ENCODE measurements around the gene NEDD8. TPM values are rescaled to one million over a fixed set of nuclear protein-coding genes. Genes with fewer than 3 reads are reported as not detected.
A peak's percentile ranks its signal among the peaks of the same experiment; 100 is the strongest.

The NEDD8 gene
- total RNA-seq, 1 experiment from 2014 or later: 178 TPM

GRCh38 chr14:24187539-24187915, 44.6 kb downstream of the NEDD8 start:
- ChIA-PET POLR2A (interaction anchor here (1.4 kb wide), 1 partner anchor 41 kb away, joined by 3 read pairs; the partner anchor contains the start of genes PSME2 and RNF31), CTCF (interaction anchor here (1.5 kb wide), 1 partner anchor 244 kb away, joined by 3 read pairs; no protein-coding TSS in a partner anchor), RAD21 (ENCODE audit: low non-redundant PET in 1 of 2, low total read pairs in 2 of 2, uncharacterized antibody in 2 of 2, unreplicated experiment in 2 of 2) (no interaction called here)
- Histone ChIP-seq H3K4me2 (ENCODE audit: low read length) (peak overlapping the region; percentile 91), H3K9ac (ENCODE audit: low read length) (peak overlapping the region; percentile 77), H3K27me3 (ENCODE audit: insufficient read depth, low read length) (no peaks in the 10 kb centered on the region), H3K9me3 (ENCODE audit: control insufficient read depth in 1 of 2, insufficient read depth in 1 of 2, low read depth in 1 of 2, low read length in 2 of 2) (no peaks in the 10 kb centered on the region), H3K9me2 (ENCODE audit: insufficient read depth) (no peaks in the 10 kb centered on the region), H4K20me1 (ENCODE audit: insufficient read depth) (no peaks in the 10 kb centered on the region), H3K4me1 (ENCODE audit: control insufficient read depth in 1 of 2, insufficient read depth in 2 of 2, low read length in 2 of 2) (peaks cover 16 to 17% of the 10 kb centered on the region in 2 experiments), H3K27ac (ENCODE audit: low read depth, low read length) (peak overlapping the region; percentile 98), H3K4me3 (replicated peaks in 1 of 2; ENCODE audit: low read depth in 1 of 2, low read length in 2 of 2) (peak overlapping the region; percentile 89 to 94), H3K36me3 (ENCODE audit: control insufficient read depth in 1 of 2, insufficient read depth in 2 of 2, low read length in 2 of 2) (peaks cover 36 to 39% of the 10 kb centered on the region in 2 experiments; a peak in 3 of 4 replicates), H3K79me2 (ENCODE audit: insufficient read depth, low read length) (peaks cover 44% of the 10 kb centered on the region), H2AFZ (ENCODE audit: low read depth, low read length, poor library complexity, severe bottlenecking) (no peak overlapping the region)
- intact Hi-C loops (cut with micrococcal nuclease): no loop called here
- DNase-seq (ENCODE audit: low read depth, low spot score) (no peak), ATAC-seq (no peak)
- BruUV-seq (replicated peaks): no TSS peak
- TF ChIP-seq ZBTB33 (IDR thresholded peaks at IDR 0.05; ENCODE audit: extremely low read depth, insufficient replicate concordance, low read length) (no peak), MAX (IDR thresholded peaks at IDR 0.05) (no peak), EZH2 (IDR thresholded peaks at IDR 0.05) (no peak), EGR1 (IDR thresholded peaks at IDR 0.05; ENCODE audit: low read depth) (no peak), SP1 (IDR thresholded peaks at IDR 0.05; ENCODE audit: low read depth) (no peak), TCF7L2 (IDR thresholded peaks at IDR 0.05; ENCODE audit: borderline replicate concordance, extremely low read depth, insufficient read depth, insufficient read length) (no peak), ZNF274 (IDR thresholded peaks at IDR 0.05; ENCODE audit: low read depth, low read length) (no peak), FOSL1 (IDR thresholded peaks at IDR 0.05; ENCODE audit: low read depth) (no peak), CBX3 (IDR thresholded peaks at IDR 0.05; ENCODE audit: low read depth) (no peak), ZFX (IDR thresholded peaks at IDR 0.05) (no peak), CTCF (IDR thresholded peaks at IDR 0.05 in 2 of 3, conservative IDR thresholded peaks at IDR 0.05 in 1 of 3; ENCODE audit: borderline replicate concordance in 1 of 3, insufficient read depth in 1 of 3, low read depth in 2 of 3, low read length in 2 of 3) (no peak), YY1 (IDR thresholded peaks at IDR 0.05; ENCODE audit: extremely low read depth, insufficient replicate concordance, low read depth, low read length) (no peak), SIN3A (IDR thresholded peaks at IDR 0.05; ENCODE audit: low read depth) (no peak), POLR2AphosphoS5 (IDR thresholded peaks at IDR 0.05; ENCODE audit: low read depth, low read length) (no peak), EZH2phosphoT487 (IDR thresholded peaks at IDR 0.05; ENCODE audit: borderline replicate concordance) (no peak), SRF (IDR thresholded peaks at IDR 0.05; ENCODE audit: low read depth) (no peak)

Data from HCT116 (cell line).